ENCODE data around the gene SP100.
"Not testable (repeated sequence)": the region's sequence is repeated elsewhere in the genome, so short reads cannot be mapped to it uniquely, and the experiment has no call there.

Gene SP100

DNA sequence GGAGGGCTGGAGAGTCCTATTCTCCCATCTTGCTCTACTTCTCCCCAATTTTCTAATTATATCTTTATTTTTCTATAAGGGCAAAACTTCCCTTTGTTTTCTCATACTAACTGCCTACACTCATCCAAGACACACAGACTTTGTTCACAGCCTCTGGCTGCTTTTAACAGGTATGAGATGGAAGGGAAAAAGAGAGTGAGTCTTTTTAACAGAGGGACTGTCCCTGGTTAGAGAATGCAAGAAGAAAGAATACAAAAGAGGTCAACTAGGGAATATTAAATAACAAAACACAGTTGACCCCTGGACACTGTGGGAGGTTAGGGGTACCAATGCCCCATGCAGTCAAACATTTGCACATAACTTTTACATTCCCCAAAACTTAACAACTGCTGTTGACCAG, 41.8 kb downstream of the SP100 start:
- TF ChIP-seq, protein P1, sequence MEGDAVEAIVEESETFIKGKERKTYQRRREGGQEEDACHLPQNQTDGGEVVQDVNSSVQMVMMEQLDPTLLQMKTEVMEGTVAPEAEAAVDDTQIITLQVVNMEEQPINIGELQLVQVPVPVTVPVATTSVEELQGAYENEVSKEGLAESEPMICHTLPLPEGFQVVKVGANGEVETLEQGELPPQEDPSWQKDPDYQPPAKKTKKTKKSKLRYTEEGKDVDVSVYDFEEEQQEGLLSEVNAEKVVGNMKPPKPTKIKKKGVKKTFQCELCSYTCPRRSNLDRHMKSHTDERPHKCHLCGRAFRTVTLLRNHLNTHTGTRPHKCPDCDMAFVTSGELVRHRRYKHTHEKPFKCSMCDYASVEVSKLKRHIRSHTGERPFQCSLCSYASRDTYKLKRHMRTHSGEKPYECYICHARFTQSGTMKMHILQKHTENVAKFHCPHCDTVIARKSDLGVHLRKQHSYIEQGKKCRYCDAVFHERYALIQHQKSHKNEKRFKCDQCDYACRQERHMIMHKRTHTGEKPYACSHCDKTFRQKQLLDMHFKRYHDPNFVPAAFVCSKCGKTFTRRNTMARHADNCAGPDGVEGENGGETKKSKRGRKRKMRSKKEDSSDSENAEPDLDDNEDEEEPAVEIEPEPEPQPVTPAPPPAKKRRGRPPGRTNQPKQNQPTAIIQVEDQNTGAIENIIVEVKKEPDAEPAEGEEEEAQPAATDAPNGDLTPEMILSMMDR (conservative IDR thresholded peaks at IDR 0.05; ENCODE audit: low read depth, low read length), result no peak
- DNase-seq (ENCODE audit: low read depth), result no peak
- H3K4me3 ChIP-seq (ENCODE audit: low read depth, low read length), result no peak overlapping the region

DNA sequence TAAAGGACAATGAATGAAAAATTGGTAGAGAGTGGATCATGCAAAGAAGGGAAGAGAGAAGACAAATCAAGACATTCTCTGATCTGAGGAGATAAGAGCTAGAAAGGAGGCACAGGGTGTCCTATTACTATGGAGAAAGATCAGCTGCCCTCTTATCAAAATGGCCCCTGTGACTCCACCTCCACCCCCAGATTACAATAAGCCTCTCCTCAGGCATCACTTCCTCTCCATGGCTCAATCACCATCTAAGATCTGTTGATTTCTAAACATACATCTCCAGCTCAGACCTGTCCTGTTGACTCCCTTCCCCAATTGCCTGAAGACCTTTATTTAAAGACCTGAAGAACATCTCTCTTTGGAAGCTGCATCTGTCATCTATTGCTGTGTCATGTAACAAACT, 43.2 kb downstream of the SP100 start:
- TF ChIP-seq, protein P1 (conservative IDR thresholded peaks at IDR 0.05; ENCODE audit: low read depth, low read length), result no peak
- H3K4me3 ChIP-seq (ENCODE audit: low read depth, low read length), result no peak overlapping the region
- DNase-seq (ENCODE audit: low read depth), result no peak

DNA sequence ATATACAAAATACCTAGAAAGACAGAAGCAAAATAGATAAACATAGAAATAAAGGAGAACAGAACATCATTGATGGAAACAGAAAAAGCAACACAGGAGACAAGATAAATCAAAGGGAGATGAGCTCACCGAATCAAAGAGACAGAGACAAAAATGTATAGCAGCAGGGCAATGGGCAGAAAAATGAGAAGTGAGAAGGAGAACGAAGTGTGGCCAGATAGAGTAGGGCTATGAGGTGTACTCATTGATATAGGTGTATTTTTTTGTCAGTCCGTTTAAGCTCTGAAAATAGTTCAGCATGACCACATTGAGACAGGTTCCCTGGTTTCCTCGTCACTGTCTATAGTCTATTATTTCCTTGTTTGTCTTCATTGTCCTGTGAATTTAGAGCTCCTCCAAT, 55.1 kb downstream of the SP100 start:
- no peak overlapping the region for H3K4me3 ChIP-seq (ENCODE audit: low read depth, low read length)
- no peak for DNase-seq (ENCODE audit: low read depth)
- TF ChIP-seq, protein P1 (conservative IDR thresholded peaks at IDR 0.05; ENCODE audit: low read depth, low read length), result no peak

DNA sequence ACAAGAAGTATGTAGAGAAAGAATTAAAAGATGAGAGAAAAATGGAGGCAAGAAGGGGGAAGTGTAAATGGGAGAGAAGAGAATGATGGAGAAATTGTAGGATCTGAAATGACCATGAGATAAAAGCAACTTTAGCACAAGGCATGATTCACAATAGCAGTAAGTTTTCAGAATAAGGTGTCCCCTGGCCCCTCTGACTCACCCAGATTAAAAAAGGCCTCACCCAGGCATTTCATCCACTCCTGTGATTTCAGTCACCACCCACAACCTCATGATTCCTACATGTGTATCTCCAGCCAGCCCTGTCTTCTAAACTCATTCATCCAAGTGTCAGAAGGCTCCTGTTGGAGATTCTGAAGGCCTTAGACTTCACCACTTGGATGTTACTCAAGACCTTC, 56.6 kb downstream of the SP100 start:
- TF ChIP-seq, protein P1 (conservative IDR thresholded peaks at IDR 0.05; ENCODE audit: low read depth, low read length), result no peak
- no peak overlapping the region for H3K4me3 ChIP-seq (ENCODE audit: low read depth, low read length)
- DNase-seq (ENCODE audit: low read depth), result peak; percentile 54

DNA sequence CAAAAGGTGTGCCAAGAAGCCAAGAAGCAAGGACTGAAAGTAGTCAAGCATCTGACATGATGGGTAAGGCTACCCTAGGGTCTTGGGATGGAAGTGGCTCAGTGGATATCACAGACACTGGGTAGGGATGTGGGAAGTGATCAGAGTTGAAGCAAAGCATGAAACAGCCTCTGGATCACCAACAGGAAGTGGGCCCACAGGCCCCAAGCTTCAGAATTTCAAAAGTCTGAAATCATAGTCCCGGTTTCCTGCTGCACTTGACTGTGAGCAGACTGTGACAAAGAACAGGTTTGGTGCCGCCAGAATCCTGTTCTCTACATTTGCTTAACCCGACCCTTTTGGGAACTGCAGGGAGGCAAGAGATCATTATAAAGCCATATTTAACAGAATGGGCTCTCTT, 57.4 kb downstream of the SP100 start:
- no peak overlapping the region for H3K4me3 ChIP-seq (ENCODE audit: low read depth, low read length)
- DNase-seq (ENCODE audit: low read depth), result peak; percentile 9
- TF ChIP-seq, protein P1 (conservative IDR thresholded peaks at IDR 0.05; ENCODE audit: low read depth, low read length), result no peak

DNA sequence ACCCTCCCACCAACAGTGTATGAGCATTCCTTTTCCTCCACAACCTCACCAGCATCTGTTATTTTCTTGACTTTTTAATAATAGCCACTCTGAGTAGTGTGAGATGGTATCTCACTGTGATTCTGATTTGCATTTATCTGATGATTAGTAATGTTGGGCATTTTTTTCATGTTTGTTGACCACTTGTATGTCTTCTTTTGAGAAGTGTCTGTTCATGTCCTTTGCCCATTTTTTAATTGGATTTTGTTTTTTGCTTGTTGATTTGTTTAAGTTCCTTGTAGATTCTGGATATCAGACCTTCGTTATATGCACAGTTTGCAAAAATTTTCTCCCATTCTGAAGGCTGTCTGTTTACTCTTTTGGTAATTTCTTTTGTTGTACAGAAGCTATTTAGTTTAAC, 59.1 kb downstream of the SP100 start:
- TF ChIP-seq, protein P1 (conservative IDR thresholded peaks at IDR 0.05; ENCODE audit: low read depth, low read length), result no peak
- H3K4me3 ChIP-seq (ENCODE audit: low read depth, low read length), result no peak overlapping the region
- no peak for DNase-seq (ENCODE audit: low read depth)

DNA sequence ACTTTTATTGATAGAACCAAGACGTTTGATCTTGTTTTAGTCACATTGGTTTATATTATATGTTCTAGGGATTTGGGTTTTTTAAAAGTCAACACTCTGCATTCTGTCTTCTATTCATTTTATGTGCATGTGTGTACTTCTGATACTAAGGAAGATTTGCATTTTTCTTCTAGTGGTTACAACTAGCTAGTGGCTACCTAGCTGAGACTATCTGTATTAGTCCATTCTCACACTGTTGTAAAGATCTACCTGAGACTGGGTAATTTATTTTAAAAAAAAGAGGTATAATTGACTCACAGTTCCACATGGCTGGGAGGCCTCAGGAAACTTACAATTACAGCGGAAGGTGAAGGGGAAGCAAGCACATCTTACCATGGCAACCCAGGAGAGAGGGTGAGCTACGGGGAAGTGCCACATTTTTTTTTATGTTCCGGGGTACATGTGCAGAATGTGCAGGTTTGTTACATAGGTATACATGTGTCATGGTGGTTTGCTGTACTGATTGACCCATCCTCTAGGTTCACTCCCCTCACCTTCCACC, 69.9 kb downstream of the SP100 start:
- no peak overlapping the region for H3K4me3 ChIP-seq (ENCODE audit: low read depth, low read length)
- no peak for DNase-seq (ENCODE audit: low read depth)
- TF ChIP-seq, protein P1 (conservative IDR thresholded peaks at IDR 0.05; ENCODE audit: low read depth, low read length), result no peak

DNA sequence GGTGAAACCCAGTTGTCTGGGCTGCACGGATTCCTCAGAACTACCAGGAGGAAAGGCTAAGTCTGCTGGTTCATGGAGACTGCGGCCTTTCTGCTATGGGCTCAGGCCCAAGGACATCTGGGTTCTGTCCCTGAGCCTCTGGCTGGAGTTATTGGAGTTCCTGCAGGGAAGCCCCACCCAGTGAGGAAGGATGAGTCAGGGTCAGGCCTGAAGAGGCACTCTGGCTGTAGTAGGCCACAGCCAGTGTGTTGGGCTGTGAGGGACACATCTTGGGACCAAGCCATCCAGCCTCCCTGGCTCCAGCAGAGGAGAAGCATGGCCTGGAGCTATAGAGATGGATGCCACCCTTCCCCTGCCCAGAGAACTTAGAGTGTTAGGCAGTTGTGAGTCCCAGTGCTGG, 75.2 kb downstream of the SP100 start:
- DNase-seq (ENCODE audit: low read depth); H3K4me3 ChIP-seq (ENCODE audit: low read depth, low read length): not testable (repeated sequence)

Measured in choroid plexus epithelial cell (primary cell).